Stimulated activated CD4-positive, alpha-beta T cell treated with anti-CD3 and anti-CD28 coated beads, Interleukin-15, amount 100 ng/mL, for 48 hours (primary cell): ENCODE measurements around the gene KLHL20.

Experiments
- DNase-seq, 2 donors: peaks; one replicate each; pipeline ENCODE4 v3.0.0-alpha.2; 2020; ENCODE audit warnings: low read depth in 2 of 2

The KLHL20 gene

DNA sequence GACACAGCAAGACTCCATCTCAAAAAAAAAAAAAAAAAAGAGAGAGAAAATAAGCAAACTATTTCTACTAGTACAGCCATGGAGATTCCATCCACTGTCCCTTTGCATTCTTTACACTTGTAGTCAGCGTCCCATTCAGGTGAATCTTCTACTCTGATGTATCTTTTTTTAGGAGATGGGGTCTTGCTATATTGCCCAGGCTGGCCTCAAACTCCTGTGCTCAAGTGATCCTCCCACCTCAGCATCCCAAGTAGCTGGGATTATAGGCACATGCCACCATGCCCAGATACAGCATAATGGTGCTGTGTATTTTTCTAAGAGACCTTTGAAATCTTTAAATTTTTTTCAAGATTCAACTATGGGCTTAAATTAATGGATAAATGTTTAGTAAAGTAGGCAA, 118.0 kb downstream of the KLHL20 start:
- no peak for DNase-seq
